Measurements from ENCODE around the gene POLN.
A peak's percentile ranks its signal among the peaks of the same experiment; 100 is the strongest.
"Not testable (repeated sequence)": the region's sequence is repeated elsewhere in the genome, so short reads cannot be mapped to it uniquely, and the experiment has no call there.

Gene POLN

DNA sequence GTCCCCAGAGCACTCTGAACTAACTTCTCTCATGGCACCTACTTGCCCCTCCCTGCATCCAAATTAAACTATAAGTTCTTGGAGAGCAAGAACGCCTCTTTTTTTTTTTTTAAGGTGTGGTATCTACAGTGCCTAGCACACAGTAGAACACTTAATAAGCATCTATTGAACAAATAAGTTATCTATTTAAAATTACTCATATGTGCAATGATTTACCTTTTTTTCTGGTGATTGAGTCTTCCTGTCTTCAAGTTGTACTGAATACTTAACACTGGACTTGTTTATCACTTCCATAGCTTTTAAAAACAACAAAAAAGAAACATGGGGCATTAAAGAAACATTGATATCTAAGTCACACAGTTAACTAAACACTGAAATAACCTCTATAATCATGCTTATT, 29.1 kb downstream of the POLN start:
- no peak for DNase-seq

DNA sequence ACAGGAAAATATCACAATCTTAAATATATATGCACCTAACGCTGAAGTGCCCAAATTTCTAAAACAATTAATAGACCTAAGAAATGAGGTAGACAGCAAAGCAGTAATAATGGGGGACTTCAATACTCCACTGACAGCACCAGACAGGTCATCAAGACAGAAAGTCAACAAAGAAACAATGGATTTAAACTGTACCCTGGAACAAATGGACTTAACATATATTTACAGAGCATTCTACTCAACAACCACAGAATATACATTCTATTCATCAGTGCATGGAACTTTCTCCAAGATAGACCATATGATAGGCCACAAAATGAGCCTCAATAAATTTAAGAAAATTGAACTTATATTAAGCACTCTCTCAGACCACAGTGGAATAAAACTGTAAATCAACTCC, 39.1 kb downstream of the POLN start:
- DNase-seq = not testable (repeated sequence)

DNA sequence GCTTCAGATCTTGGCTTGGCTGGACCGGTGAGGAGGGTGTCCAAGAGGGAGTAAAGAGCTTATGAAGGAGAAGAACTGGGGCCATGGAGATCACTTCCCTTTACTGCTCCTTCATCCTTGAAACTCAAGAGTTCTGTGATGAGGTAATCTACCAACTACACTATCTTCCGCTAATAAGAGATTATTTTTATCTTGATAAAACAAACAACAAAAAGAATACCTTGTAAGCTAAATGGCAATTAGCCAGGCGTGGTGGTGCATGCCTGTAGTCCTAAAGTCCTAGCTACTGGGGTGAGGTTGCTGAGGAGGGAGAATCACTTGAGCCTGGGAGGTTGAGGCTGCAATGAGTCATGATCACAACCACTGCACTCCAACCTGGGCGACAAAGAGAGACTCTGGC, 47.4 kb downstream of the POLN start:
- DNase-seq = no peak

DNA sequence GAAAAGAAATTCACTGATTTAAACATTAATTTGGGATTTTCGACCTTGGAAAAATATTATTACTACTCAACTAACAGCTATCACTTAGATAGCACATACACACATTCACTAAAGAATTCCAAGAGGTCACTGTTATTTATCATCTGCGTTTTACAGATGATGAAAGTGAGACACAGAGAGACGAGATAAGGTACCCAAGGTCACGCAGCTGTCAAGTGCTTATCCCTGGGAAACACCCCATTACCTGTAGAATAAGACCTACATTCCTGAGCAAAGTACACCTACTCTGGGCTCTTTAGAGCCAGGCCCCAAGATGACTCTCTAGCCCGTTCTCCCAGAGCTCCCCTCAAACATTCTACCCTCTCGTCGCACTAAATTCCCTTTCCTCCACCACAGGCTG, 48.6 kb downstream of the POLN start:
- DNase-seq = no peak

DNA sequence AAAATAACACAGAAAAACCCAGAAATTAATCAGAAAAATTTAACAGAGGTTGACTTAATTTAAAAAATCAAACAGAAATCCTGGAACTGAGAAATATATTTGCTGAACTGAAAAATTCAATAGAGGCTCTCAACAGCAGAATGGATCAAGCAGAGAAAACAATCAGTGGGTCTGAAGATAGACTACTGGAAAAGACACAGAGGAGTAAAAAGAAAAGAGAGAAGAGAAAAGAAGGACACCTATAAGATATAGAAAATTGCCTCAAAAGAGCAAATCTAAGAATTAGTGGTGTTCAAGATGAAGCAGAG, 55.1 kb downstream of the POLN start:
- DNase-seq = no peak

DNA sequence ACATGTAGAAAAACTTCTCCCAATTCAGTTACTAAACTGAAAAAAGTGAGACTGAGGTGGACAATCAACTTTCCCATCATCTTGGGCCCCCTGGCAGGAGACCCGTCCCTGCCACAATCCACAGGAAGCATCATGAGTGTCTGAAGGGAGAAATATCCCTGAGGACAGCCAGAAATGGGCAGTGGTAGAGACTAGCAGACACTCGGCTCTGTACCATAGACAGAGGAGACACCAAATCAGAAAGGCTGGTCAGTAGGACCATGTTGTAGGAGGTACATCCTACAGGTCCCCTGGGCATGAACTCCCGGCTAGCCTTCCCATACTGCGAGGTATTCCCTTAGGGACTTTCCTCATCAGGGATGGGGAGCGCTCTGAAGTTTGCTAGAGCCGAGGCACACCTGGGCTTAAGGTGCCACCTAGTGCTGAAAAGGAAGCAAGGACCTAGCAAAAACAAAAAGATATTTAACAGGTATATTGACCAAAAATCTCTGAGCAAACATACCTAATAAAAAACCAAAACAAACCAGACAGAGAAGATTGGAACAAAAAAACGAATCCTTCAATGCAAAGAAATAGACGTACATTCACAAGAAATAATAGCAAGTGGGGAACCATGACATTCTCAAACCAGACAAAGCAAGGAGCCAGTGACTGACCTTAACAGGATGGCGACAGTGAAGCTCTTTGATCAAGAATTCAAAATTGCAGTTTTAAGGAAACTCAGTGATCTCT, 55.6 kb downstream of the POLN start:
- peak; percentile 11 for DNase-seq

DNA sequence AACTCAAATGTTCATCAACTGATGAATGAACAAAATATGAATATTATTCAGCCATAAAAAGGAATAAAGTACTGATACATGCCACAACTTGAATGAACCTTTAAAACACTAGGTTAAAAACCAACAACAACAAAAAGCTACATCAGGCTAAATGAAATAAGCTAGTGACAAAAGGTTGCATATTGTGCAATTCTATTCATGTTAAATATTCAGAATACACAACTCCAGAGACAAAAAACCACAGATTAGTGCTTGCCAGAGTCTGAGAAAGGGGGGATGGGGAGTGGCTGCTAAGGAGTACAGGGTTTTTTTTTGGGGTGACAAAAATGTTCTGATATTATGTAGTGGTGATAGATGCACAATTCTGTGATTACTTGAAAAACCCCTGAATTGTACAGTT, 58.5 kb downstream of the POLN start:
- no peak for DNase-seq

DNA sequence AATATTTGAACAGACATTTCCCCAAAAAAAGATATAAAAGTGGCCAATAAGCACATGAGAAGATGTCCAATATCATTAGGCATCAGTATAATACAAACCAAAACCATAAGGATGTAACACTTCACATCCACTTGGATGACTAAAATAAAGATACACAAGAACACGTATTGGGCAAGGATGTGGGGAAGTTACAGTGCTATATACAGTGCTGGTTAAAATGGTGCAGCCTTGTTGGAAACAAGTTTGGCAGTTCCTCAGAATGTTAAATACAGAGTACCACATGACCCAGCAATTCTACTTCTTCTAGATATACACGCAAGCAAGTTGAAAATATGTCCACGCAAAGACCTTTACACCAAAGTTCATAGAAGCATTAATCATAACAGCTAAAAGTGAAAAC, 58.9 kb downstream of the POLN start:
- no peak for DNase-seq

DNA sequence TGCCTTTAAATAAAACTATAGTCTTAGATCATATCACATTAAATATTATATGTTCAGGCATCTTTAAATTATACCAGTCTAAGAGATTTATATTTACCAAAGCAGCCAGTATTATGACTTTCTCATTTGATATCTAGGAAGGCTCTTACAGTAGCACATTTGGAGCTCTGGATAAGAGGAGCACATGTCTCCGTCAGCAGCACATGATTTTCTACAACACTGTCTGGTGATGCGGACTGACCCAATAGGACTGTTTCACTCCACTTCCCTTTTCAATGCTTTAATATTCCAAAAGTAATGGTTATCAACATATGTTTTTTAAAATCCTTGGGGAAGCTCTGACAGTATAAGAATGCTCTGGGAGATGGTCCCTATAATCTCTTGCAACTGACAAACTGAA, 61.5 kb downstream of the POLN start:
- DNase-seq = no peak

DNA sequence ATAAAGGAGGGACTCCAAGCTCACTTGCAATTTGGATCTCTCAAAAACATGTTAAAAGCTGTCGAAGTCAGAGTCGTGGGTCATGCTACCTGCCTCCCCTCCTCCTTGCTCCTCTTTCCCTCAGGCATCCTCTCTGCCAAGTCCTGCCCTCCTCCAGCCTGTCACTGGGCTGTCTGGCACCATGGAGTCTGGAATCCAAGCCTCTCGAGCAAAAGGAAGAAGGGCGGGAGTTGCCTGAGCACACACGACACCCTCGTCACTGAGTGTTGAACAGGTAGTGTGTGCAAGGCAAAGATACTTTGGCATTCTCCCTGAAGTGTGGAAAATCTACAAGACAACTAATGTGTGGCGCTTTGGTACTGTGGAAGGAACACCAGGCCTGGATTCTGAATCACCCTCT, 62.2 kb downstream of the POLN start:
- DNase-seq = no peak

DNA sequence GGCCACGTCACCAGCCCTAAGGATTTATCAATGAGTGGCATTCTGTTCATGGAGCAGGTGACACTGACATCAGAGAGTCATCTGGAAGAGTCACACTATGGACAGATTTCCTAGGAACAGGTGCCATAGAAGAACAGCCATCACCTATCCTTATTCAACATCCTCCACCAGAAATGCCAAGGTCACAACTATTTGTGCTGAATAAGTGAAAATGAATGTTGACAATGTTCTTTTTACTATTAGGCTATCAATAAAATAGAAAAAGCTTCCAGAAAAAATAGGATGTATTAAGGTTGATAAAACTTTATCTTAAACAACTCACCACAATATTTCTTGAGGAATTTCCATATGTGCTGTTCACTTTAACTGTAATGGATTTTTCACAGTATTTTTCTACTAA, 62.9 kb downstream of the POLN start:
- no peak for DNase-seq

DNA sequence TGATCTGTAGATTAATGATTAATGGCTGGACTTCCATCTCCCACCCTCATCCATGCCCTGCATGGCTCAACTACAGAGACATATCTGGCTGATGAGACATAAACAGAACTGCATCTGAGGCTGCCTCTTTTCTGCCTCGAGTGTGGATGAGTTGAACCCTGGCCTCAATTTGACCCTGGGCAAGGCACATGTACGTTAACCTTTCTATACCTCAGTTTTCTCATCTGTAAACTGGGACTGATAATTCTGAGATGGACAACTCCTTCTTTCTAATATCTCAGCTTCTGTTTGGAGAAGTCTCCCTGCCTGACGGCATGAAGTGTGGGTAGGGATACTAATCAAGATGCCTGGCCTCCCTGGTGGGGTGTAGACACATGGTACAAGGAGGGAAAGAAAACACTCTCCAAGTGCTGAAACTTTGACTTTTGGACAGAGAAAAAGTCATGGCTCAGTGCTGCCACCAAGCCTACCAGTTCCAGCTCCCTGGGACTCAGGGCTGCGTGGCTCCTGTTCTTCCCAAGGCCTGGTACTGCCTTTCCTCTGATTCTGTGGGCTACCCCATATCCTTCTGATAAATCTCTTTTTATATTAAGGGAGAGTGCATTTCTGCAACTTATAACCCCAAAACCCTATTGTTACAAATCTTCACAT, 64.4 kb downstream of the POLN start:
- peak; percentile 4 for DNase-seq

DNA sequence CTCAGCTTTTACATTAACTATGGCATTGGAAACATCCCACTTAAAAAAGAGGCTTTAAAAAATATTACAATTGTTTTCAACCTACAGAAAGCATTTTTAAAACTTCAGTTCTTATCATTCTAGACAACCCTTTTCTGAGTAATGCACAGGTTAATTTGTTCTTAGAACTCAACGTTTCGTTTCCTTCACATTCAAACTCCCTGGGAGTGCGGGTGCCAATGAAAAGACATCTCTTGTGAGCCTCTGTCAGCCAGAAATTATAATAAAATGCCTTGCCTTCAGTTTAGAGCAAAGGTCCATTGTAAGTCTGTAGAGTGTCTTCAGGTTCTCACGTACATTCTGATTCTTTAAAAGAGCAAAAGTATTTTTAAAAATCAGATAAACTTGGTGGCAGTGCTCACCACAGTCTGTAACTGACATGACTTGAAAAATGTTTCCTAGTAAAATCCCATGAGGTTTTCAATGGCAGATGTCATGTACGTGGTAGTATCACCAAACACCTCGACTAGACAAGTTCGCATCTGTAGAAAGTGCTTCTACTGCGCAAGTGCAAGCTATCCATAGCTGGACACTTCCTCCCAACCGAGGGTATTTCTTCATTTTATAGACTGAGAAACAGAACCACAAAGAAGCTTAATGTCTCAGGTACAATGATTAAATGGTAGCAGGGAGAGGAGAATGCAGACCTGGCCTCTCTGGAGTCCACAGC, 65.8 kb downstream of the POLN start:
- DNase-seq = no peak

DNA sequence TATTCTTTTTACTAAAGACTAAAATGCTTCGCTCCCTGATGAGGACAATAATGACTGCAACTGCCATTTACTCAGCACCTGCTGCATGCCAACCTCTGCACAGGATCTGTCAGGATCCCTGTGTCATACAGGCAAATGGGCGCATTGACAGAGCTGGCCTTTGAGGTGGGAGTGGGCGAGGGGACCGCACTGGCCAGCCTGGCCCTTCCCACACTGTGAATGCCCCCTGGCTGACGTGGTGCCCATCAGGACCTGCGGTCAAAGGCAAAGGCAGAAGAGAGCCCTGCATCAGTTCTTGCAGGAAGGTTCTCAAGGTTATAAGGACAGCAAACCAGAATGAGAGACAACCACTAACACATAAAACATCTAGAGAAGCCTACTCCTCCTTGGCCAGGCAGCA, 67.9 kb downstream of the POLN start:
- no peak for DNase-seq

DNA sequence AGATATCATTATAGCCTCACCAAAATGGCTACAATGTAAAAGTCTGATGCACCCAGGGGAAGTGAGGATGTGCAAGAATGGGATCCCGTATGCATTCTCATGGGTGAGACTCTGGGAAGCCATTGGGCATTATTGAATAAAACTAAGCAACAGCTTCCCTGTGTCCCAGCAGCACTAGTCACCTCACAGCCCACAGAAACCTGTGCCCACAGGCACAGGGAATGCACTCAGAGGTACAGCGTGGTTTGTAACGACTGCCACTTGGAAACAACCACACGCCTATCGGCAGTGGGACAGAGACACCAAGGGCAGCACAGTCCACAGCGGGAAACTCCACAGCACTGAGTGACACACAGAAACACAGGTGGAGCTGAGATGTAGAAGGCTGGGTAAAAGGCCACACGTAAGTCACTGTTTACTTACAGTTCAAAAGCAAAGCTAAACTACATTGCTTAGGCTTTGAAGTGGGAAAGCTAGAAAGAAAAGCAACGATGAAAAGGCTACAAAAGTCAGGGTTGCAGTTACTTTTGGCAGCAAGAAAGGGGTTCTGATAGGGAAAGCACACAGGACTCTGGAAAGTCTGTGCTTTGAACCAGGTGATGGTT, 69.2 kb downstream of the POLN start:
- DNase-seq = no peak

DNA sequence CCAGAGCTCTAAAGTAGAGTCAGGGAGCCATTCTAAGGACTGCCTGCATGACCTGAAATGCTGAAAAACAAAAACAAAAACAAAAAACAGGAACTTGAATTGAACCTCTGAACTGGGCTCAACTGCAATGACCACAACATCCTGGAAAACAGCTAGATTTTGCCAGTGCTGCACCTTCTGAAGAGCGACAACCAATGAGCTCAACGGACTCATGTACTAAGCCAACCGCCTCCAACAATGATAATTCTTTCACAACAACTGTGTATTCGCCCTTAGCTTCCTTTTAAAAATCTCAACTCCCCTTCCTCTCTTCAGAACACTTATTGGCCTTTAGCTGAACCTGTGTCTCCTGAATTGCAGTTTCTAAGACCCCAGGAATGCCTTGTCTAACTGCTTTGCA, 69.8 kb downstream of the POLN start:
- no peak for DNase-seq

DNA sequence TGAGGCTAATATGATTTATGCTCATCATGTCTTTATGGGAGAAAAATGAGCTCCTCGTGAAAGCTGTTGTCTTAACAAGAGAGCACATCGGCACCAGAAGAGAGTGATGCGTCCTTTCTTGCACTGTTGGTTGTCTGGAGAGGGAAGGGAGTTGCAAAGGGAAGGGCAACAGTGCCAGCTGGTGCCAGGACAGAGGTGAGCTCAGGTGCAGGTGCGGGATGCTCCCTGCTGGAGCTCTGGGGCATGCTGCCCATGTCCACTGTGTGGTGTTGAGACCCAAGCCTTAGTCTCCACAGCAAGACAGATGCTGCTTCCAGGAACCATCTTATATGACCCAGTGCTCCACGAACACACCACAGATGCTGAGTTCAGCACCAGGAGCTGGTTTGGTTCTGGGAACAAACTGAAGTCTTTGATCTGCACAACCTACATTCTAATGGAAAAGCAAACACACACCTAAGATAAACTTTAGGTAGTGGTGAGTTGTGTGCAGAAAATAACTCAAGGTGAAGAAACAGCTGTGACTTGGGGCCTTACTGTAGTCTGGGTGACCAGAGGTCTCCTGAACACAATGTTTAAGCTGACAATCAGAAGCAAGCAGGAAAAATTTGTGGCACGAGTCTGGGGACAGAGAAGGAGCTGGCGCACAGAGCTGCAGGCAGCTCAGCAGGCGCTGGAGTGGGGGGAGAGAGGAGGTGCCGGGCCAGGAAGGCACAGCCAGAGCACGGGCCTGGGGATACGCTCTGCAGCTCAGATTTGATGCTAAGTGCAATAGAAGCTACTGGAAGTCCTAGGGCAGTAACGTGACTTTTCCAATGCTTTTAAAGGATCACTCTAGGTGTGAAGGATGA, 73.2 kb downstream of the POLN start:
- DNase-seq = no peak

DNA sequence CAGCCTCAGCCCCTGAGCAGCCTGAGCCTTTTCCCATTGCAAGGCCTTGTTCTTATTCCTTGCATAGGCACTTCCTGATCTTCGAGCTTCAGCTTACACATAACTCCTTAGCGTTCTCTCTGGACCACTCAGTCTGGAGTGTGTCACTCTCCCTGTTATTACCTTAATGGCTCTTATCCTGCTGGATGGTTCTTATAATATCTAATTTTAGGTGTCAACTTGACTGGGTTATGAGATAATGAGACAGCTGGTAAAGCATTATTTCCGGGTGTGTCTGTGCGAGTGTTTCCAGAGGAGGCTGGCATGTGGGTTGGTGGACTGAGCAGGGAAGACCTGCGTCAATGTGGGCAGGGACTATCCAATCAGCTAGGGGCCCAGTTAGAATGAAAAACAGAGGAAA, 75.7 kb downstream of the POLN start:
- DNase-seq = no peak

DNA sequence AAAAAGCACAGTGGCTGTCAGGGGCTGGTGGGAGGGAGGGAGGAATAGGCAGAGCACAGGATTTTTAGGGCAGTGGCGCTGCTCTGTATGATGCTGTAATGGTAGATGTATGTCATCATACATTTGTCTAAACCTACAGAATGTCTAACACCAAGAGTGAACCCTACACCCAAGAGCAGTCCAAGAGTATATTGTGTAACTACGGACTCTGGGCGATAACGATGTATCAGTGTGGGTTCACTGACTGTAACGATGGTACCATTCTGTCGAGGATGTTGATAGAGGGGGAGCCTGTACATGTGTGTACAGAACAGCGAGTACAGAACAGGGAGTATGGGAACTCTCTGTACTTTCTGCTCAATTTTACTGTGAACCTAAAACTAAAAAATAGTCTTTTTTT, 76.5 kb downstream of the POLN start:
- DNase-seq = no peak

DNA sequence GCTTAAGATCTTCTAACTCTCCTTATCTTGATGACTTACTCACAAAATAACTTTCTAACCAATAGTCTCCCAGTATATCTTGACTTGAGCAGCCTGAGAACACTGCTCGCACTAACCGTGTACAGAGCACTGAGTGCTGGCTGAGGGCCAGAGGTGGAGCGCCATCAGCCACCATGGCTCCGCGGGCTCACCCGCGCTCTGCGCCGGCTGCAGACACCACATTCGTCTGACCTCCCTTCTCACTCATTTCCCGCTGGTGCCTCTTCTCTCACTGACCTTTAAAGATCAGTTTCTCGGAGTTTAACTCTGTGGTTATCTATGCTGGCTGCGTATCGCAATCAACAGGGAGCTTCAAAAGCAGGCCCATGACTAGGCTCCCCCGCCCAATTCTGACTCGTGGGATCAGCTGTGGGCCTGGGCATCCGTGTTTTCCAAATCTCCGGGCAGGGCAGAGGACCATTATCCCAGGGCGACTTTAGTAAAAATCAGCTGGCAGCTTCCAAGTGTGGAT, 78.6 kb downstream of the POLN start:
- DNase-seq = no peak

DNA sequence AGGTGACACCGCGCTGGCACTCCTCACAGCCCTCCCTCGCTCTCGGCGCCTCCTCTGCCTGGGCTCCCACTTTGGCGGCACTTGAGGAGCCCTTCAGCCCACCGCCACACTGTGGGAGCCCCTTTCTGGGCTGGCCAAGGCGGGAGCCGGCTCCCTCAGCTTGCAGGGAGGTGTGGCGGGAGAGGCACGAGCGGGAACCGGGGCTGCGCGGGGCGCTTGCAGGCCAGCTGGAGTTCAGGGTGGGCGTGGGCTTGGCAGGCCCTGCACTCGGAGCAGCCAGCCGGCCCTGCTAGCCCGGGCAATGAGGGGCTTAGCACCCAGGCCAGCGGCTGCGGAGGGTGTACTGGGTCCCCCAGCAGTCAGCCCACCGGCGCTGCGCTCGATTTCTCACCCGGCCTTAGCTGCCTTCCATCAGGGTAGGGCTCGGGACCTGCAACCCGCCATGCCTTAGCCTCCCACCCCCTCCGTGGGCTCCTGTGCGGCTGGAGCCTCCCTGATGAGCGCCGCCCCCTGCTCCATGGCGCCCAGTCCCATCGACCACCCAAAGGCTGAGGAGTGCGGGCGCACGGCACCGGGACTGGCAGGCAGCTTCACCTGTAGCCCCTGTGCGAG, 80.7 kb downstream of the POLN start:
- DNase-seq = not testable (repeated sequence)

DNA sequence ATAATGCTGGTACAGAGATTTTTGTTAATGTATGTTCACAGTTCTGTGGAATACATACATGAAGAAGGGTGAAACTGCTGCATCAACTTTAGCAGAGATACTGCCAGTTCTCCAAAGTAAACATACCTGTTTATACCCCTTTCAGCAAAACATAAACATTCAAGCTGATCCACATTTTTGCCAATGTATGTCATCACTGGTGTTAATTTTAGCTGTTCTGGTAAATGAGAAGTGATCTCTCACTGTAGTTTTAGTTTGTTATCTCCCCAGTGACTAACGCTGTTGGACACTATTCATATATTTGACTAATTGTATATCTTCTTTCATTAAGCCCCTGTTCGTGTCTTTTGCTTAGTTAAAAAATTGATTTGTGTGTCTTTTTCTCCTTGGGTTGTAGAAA, 82.0 kb downstream of the POLN start:
- no peak for DNase-seq
